ENCODE data around the gene CPNE6. TPM values are rescaled to one million over a fixed set of nuclear protein-coding genes. Genes with fewer than 3 reads are reported as not detected.

Gene CPNE6
- polyA plus RNA-seq, 3 donors = not detected

DNA sequence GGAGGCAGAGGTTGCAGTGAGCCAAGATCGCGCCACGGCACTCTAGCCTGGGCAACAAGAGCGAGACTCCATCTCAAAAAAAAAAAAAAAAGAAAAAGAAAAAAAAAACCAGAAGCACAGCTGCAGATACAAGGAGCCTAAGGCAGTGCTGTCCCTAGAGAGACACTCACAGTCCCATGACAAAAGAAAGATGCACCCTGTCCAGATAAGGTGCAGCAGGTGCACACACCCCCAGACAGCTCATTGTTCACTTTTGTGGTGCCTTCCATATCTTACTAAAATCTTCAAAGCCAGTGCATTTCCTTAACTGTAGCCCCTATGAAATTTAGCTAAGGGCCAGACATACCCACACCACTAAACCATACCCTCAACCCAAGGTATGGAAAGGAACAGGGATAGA is 51.1 kb downstream of the CPNE6 start:
- no peak overlapping the region for H3K4me3 Mint-ChIP-seq
- intact Hi-C loops (cut with micrococcal nuclease) = no loop called here
- peaks cover 59 to 86% of the 10 kb centered on the region in 2 donors for H3K36me3 Mint-ChIP-seq

DNA sequence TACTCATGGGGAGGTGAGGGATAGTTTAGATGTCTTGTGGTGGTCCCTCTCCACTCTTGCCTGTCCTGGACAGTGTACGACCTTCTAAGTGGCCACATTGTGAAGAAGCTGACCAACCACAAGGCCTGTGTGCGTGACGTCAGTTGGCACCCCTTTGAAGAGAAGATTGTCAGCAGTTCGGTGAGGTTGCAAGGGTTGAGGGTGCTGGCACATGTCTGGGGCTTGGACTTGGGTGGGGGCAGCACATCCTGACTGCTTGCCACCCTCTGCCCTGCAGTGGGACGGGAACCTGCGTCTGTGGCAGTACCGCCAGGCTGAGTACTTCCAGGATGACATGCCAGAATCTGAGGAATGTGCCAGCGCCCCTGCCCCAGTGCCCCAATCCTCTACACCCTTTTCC is 51.5 kb downstream of the CPNE6 start:
- no peaks in the 10 kb centered on the region for H3K9me3 ChIP-seq (replicated peaks in 1 of 2; ENCODE audit: control insufficient read depth in 1 of 2, insufficient read depth in 1 of 2, low read length in 2 of 2)
- no peak for DNase-seq
- H3K4me3 ChIP-seq (replicated peaks in 1 of 3; ENCODE audit: low read depth in 2 of 3, low read length in 3 of 3) = no peak overlapping the region
- H3K4me2 ChIP-seq (replicated peaks; ENCODE audit: extremely low read depth, low read length, poor library complexity, severe bottlenecking) = no peak overlapping the region
- no peaks in the 10 kb centered on the region for H3K27me3 ChIP-seq (ENCODE audit: control insufficient read depth in 2 of 2, insufficient read depth in 2 of 2, low read length in 2 of 2)
- Mint-ChIP-seq H3K36me3 (peaks cover 55 to 82% of the 10 kb centered on the region in 2 donors), H3K4me3 (no peak overlapping the region), H3K27me3 (ENCODE audit: low read depth in 3 of 3) (peaks cover 0 to 5% (median 0%) of the 10 kb centered on the region in 3 donors), H3K4me1 (peaks cover 4% of the 10 kb centered on the region), H3K9me3 (no peaks in the 10 kb centered on the region), H3K27ac (peak overlapping the region in 2 of 7 donors; percentile 39 to 57)
- H3K36me3 ChIP-seq (replicated peaks in 1 of 2; ENCODE audit: control insufficient read depth in 1 of 2, insufficient read depth in 2 of 2, low read length in 2 of 2) = peaks cover 59 to 69% of the 10 kb centered on the region in 2 donors
- no peaks in the 10 kb centered on the region for H3K79me2 ChIP-seq (ENCODE audit: insufficient read depth, low read length)
- WGBS (ENCODE audit: insufficient coverage) = 93% methylated on average over 6 of the region's 8 CpGs
- H2AFZ ChIP-seq (ENCODE audit: insufficient read depth, low read depth, low read length, poor library complexity, severe bottlenecking) = no peak overlapping the region
- H3K4me1 ChIP-seq (ENCODE audit: control insufficient read depth in 1 of 2, insufficient read depth in 2 of 2, low read length in 2 of 2) = no peaks in the 10 kb centered on the region
- H3K9ac ChIP-seq (ENCODE audit: insufficient read depth, low read length, poor library complexity, severe bottlenecking) = no peak overlapping the region
- no peak overlapping the region for H3K27ac ChIP-seq (ENCODE audit: low read depth in 1 of 2, low read length in 2 of 2)
- no peaks in the 10 kb centered on the region for H4K20me1 ChIP-seq (ENCODE audit: insufficient read depth, low read length)
- intact Hi-C loops (cut with micrococcal nuclease) = no loop called here
- TF ChIP-seq, protein P1, sequence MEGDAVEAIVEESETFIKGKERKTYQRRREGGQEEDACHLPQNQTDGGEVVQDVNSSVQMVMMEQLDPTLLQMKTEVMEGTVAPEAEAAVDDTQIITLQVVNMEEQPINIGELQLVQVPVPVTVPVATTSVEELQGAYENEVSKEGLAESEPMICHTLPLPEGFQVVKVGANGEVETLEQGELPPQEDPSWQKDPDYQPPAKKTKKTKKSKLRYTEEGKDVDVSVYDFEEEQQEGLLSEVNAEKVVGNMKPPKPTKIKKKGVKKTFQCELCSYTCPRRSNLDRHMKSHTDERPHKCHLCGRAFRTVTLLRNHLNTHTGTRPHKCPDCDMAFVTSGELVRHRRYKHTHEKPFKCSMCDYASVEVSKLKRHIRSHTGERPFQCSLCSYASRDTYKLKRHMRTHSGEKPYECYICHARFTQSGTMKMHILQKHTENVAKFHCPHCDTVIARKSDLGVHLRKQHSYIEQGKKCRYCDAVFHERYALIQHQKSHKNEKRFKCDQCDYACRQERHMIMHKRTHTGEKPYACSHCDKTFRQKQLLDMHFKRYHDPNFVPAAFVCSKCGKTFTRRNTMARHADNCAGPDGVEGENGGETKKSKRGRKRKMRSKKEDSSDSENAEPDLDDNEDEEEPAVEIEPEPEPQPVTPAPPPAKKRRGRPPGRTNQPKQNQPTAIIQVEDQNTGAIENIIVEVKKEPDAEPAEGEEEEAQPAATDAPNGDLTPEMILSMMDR (IDR thresholded peaks at IDR 0.05) = no peak

More for the DNA sequence above, 51.1 kb downstream of the CPNE6 start:
- whole genome bisulfite sequencing (ENCODE audit: insufficient coverage) = no CpG with 5 or more reads among the region's 4 CpGs
- H3K27me3 ChIP-seq (ENCODE audit: control insufficient read depth in 2 of 2, insufficient read depth in 2 of 2, low read length in 2 of 2) = no peaks in the 10 kb centered on the region
- no peaks in the 10 kb centered on the region for H3K4me1 ChIP-seq (ENCODE audit: control insufficient read depth in 1 of 2, insufficient read depth in 2 of 2, low read length in 2 of 2)
- H3K9me3 Mint-ChIP-seq = no peaks in the 10 kb centered on the region
- H3K9me3 ChIP-seq (replicated peaks in 1 of 2; ENCODE audit: control insufficient read depth in 1 of 2, insufficient read depth in 1 of 2, low read length in 2 of 2) = no peaks in the 10 kb centered on the region
- no peak overlapping the region for H3K4me2 ChIP-seq (replicated peaks; ENCODE audit: extremely low read depth, low read length, poor library complexity, severe bottlenecking)
- no peak overlapping the region for H3K27ac ChIP-seq (ENCODE audit: low read depth in 1 of 2, low read length in 2 of 2)
- no peak overlapping the region for H3K27ac Mint-ChIP-seq
- TF ChIP-seq, protein P1 (IDR thresholded peaks at IDR 0.05) = no peak
- H3K27me3 Mint-ChIP-seq (ENCODE audit: low read depth in 3 of 3) = peaks cover 0 to 5% (median 0%) of the 10 kb centered on the region in 3 donors
- peaks cover 2% of the 10 kb centered on the region for H3K79me2 ChIP-seq (ENCODE audit: insufficient read depth, low read length)
- H4K20me1 ChIP-seq (ENCODE audit: insufficient read depth, low read length) = no peaks in the 10 kb centered on the region
- DNase-seq = no peak
- H3K9ac ChIP-seq (ENCODE audit: insufficient read depth, low read length, poor library complexity, severe bottlenecking) = no peak overlapping the region
- H3K4me1 Mint-ChIP-seq = peaks cover 5% of the 10 kb centered on the region
- H2AFZ ChIP-seq (ENCODE audit: insufficient read depth, low read depth, low read length, poor library complexity, severe bottlenecking) = no peak overlapping the region
- no peak overlapping the region for H3K4me3 ChIP-seq (replicated peaks in 1 of 3; ENCODE audit: low read depth in 2 of 3, low read length in 3 of 3)
- H3K36me3 ChIP-seq (replicated peaks in 1 of 2; ENCODE audit: control insufficient read depth in 1 of 2, insufficient read depth in 2 of 2, low read length in 2 of 2) = peaks cover 64 to 74% of the 10 kb centered on the region in 2 donors
